ENCODE data around the gene GTF2IRD1. TPM values are rescaled to one million over a fixed set of nuclear protein-coding genes. Genes with fewer than 3 reads are reported as not detected.

Gene GTF2IRD1
- total and polyA plus RNA-seq, 2 experiments from 2014 or later = 28.7 to 37.1 TPM

DNA sequence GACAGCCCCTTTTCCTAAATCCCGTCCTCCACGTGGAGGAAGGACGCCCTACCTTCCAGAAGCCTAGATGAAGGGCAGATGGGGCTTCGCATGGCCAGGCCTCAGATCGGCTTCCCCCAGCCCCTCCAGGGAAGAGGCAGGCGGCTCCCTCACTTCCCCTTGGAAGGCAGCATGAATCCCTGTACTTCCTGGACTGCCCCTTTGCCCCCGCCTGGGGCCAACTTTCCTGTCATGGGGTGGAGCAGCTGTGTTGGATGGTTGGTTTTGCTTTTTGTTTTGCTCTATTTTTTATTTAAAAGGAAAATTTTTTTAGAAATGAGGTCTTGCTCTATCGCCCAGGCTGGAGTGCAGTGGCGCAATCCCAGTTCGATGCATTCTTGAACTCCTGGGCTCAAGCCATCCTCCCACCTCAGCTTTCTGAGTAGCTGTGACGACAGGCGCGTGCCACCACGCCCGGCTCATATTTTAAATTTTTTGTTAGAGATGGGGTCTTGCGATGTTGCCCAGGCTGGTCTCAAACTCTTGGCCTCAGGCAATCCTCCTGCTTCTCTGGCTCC, 27.2 kb downstream of the GTF2IRD1 start (continued):
- TF ChIP-seq, protein P1, sequence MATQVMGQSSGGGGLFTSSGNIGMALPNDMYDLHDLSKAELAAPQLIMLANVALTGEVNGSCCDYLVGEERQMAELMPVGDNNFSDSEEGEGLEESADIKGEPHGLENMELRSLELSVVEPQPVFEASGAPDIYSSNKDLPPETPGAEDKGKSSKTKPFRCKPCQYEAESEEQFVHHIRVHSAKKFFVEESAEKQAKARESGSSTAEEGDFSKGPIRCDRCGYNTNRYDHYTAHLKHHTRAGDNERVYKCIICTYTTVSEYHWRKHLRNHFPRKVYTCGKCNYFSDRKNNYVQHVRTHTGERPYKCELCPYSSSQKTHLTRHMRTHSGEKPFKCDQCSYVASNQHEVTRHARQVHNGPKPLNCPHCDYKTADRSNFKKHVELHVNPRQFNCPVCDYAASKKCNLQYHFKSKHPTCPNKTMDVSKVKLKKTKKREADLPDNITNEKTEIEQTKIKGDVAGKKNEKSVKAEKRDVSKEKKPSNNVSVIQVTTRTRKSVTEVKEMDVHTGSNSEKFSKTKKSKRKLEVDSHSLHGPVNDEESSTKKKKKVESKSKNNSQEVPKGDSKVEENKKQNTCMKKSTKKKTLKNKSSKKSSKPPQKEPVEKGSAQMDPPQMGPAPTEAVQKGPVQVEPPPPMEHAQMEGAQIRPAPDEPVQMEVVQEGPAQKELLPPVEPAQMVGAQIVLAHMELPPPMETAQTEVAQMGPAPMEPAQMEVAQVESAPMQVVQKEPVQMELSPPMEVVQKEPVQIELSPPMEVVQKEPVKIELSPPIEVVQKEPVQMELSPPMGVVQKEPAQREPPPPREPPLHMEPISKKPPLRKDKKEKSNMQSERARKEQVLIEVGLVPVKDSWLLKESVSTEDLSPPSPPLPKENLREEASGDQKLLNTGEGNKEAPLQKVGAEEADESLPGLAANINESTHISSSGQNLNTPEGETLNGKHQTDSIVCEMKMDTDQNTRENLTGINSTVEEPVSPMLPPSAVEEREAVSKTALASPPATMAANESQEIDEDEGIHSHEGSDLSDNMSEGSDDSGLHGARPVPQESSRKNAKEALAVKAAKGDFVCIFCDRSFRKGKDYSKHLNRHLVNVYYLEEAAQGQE (IDR thresholded peaks at IDR 0.05; ENCODE audit: unreplicated experiment) = no peak
- no peak for TF ChIP-seq POLR2AphosphoS5 (IDR thresholded peaks at IDR 0.05; ENCODE audit: low read depth)
- TF ChIP-seq, protein P2, sequence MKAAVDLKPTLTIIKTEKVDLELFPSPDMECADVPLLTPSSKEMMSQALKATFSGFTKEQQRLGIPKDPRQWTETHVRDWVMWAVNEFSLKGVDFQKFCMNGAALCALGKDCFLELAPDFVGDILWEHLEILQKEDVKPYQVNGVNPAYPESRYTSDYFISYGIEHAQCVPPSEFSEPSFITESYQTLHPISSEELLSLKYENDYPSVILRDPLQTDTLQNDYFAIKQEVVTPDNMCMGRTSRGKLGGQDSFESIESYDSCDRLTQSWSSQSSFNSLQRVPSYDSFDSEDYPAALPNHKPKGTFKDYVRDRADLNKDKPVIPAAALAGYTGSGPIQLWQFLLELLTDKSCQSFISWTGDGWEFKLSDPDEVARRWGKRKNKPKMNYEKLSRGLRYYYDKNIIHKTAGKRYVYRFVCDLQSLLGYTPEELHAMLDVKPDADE (IDR thresholded peaks at IDR 0.05) = no peak
- TF ChIP-seq STAT1 (IDR thresholded peaks at IDR 0.05; ENCODE audit: unreplicated experiment) = no peak
- TF ChIP-seq EZH2phosphoT487 (IDR thresholded peaks at IDR 0.05; ENCODE audit: unreplicated experiment) = no peak
- no peak for TF ChIP-seq JUNB (IDR thresholded peaks at IDR 0.05; ENCODE audit: unreplicated experiment)
- TF ChIP-seq CREB1 (CRISPR knock-in tag; IDR thresholded peaks at IDR 0.05; ENCODE audit: low read depth) = no peak
- no peak for TF ChIP-seq NANOG (IDR thresholded peaks at IDR 0.05; ENCODE audit: borderline replicate concordance)

DNA sequence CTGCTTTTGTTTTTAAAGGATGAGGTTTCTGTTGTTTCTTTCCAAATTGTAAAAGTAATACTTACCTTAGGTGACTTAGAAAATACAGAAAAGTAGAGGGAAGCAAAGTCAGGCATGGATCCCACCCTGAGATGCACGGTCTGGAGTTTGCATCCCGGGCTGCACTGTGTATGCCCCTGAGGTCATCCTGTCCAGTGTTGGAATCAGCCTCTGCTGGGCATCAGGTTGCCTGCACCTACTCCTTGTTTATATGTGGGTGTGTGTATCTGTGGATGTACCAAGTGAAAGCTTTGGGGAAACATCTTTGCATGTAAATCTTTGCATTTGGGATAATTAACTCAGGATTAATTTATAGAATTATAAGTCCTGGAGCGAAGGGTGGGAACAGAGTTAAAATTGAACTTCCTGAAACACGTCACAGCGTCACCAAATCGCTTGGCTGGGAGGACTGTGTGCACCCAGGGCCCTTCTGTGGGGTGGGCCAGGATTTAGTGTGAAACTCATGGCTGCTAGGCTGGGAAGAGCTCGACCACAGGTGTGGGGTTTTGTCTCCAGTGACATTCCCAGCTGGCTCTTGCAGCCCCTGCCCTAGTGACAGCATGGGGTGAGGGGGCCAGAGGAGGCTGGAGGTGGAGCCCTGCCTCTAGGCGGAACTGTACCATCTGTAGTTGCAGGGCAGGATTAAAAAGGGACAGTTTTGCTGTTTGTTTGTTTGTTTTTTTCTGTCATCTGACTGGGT, 27.9 kb downstream of the GTF2IRD1 start:
- no peak overlapping the region for H3K27ac Mint-ChIP-seq
- H3K4me2 ChIP-seq = no peak overlapping the region
- peaks cover 67% of the 10 kb centered on the region for H3K79me2 ChIP-seq (replicated peaks; ENCODE audit: insufficient read depth)
- peak overlapping the region; percentile 84 for H3K27ac ChIP-seq (ENCODE audit: low read depth)
- no peak for ATAC-seq
- H3K9me3 Mint-ChIP-seq = no peaks in the 10 kb centered on the region
- H3K4me3 ChIP-seq = no peak overlapping the region
- H3K4me3 Mint-ChIP-seq = no peak overlapping the region
- DNase-seq (ENCODE audit: low spot score) = no peak
- TF ChIP-seq STAT1 (IDR thresholded peaks at IDR 0.05; ENCODE audit: unreplicated experiment) (no peak), JUNB (IDR thresholded peaks at IDR 0.05; ENCODE audit: unreplicated experiment) (no peak), POLR2AphosphoS5 (IDR thresholded peaks at IDR 0.05; ENCODE audit: low read depth) (no peak), NANOG (IDR thresholded peaks at IDR 0.05; ENCODE audit: borderline replicate concordance) (no peak), ZNF331 (CRISPR knock-in tag; IDR thresholded peaks at IDR 0.05; ENCODE audit: low read depth) (no peak), ZNF114 (CRISPR knock-in tag; IDR thresholded peaks at IDR 0.05) (no peak), EZH2 (IDR thresholded peaks at IDR 0.05; ENCODE audit: low read depth, unreplicated experiment) (no peak), EZH2phosphoT487 (IDR thresholded peaks at IDR 0.05; ENCODE audit: unreplicated experiment) (no peak), CREB1 (CRISPR knock-in tag; IDR thresholded peaks at IDR 0.05; ENCODE audit: low read depth) (no peak)
- TF ChIP-seq, protein P1 (IDR thresholded peaks at IDR 0.05; ENCODE audit: unreplicated experiment) = no peak
- TF ChIP-seq, protein P3, sequence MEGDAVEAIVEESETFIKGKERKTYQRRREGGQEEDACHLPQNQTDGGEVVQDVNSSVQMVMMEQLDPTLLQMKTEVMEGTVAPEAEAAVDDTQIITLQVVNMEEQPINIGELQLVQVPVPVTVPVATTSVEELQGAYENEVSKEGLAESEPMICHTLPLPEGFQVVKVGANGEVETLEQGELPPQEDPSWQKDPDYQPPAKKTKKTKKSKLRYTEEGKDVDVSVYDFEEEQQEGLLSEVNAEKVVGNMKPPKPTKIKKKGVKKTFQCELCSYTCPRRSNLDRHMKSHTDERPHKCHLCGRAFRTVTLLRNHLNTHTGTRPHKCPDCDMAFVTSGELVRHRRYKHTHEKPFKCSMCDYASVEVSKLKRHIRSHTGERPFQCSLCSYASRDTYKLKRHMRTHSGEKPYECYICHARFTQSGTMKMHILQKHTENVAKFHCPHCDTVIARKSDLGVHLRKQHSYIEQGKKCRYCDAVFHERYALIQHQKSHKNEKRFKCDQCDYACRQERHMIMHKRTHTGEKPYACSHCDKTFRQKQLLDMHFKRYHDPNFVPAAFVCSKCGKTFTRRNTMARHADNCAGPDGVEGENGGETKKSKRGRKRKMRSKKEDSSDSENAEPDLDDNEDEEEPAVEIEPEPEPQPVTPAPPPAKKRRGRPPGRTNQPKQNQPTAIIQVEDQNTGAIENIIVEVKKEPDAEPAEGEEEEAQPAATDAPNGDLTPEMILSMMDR (conservative IDR thresholded peaks at IDR 0.05; ENCODE audit: low read depth in 2 of 2) = no peak
- TF ChIP-seq, protein P2 (IDR thresholded peaks at IDR 0.05) = no peak
- H3K4me1 ChIP-seq (ENCODE audit: insufficient read depth) = peaks cover 19% of the 10 kb centered on the region
- no peaks in the 10 kb centered on the region for H3K36me3 Mint-ChIP-seq (ENCODE audit: low read depth)
- H4K20me1 ChIP-seq (replicated peaks; ENCODE audit: insufficient read depth) = peaks cover 14% of the 10 kb centered on the region
- no peak overlapping the region for H2AFZ ChIP-seq
- no peaks in the 10 kb centered on the region for H3K9me2 ChIP-seq (ENCODE audit: insufficient read depth)
- H3K4me1 Mint-ChIP-seq = peaks cover 28% of the 10 kb centered on the region
- no peaks in the 10 kb centered on the region for H3K36me3 ChIP-seq (ENCODE audit: insufficient read depth)
- H3K27me3 Mint-ChIP-seq (ENCODE audit: insufficient read depth, low read depth, poor library complexity) = peaks cover 18% of the 10 kb centered on the region
- H3K27me3 ChIP-seq (ENCODE audit: insufficient read depth) = no peaks in the 10 kb centered on the region
- no peaks in the 10 kb centered on the region; the same call in 1 of the 2 replicates for H3F3A ChIP-seq (replicated peaks; ENCODE audit: low read depth)
